ENCODE results near the gene JPH3.

DNA sequence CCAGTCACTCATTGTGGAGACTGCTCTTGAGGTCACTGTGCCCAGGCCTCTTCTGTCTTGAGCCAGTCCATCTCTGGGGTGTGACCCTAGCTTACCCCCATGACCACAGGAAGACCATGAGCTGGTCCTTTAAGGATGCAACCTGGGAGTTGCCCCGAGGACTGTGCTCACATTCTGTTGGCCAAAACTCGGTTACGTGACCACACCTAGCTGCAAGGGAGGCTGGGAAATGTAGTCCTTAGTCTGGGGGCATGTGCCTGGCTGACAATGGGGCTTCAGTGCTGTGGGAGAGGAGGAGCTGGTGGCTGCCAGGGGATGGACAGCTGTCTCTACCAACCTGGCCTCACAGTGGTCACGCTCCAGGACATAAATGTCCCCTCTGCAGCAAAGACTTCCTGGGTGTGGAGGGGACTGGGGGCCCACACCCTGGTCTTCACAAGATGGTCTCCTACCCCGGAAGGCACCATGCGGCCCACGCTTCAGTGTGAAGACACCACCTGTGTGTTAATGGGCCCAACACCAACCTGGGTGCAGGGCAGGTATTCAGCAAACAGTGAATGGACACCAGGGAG, 55.4 kb downstream of the JPH3 start:
- TF ChIP-seq, protein P1, sequence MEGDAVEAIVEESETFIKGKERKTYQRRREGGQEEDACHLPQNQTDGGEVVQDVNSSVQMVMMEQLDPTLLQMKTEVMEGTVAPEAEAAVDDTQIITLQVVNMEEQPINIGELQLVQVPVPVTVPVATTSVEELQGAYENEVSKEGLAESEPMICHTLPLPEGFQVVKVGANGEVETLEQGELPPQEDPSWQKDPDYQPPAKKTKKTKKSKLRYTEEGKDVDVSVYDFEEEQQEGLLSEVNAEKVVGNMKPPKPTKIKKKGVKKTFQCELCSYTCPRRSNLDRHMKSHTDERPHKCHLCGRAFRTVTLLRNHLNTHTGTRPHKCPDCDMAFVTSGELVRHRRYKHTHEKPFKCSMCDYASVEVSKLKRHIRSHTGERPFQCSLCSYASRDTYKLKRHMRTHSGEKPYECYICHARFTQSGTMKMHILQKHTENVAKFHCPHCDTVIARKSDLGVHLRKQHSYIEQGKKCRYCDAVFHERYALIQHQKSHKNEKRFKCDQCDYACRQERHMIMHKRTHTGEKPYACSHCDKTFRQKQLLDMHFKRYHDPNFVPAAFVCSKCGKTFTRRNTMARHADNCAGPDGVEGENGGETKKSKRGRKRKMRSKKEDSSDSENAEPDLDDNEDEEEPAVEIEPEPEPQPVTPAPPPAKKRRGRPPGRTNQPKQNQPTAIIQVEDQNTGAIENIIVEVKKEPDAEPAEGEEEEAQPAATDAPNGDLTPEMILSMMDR (IDR thresholded peaks at IDR 0.05; ENCODE audit: low read depth, low read length, poor library complexity, severe bottlenecking): no peak
- TF ChIP-seq EZH2phosphoT487 (IDR thresholded peaks at IDR 0.05; ENCODE audit: borderline replicate concordance, low read length): no peak

Data from DOHH2 (cell line).